Middle frontal gyrus (tissue), 1 donor: Measurements from ENCODE around the gene BMP3.

Source experiments
- DNase-seq: peaks from one replicate; pipeline ENCODE4 v3.0.0-alpha.2; 2015; ENCODE audit warnings: low spot score; ENCODE audit errors: extremely low spot score

Gene BMP3

DNA sequence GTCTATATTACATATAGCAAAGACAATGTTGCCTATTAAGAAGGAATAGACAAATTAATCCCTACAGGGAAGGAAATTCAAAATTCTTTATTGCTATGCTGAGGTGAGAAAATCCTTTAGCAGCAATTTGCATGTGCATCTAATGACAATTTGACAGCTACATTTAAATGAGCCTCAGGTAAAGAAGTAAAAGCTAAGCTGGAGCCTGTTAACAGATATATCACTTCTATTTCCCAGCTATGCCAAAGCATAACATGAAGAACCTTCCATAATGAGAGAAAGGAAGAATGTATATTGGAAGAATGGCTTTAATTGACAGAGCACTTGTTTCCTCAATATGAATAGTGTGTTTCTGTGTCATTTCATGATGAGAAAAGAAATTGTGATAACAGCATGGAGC, 71.6 kb downstream of the BMP3 start:
- no peak for DNase-seq

GRCh38 chr4:81106150-81106549, 75.6 kb downstream of the BMP3 start:
- DNase-seq = no peak
